Stimulated activated memory B cell treated with anti-CD40 and anti-IgM and Interleukin-4, amounts not matched to agents 10 μg/mL and 1 μg/mL and 100 μg/mL, for 72 hours (primary cell): ENCODE measurements around the gene GLO1.

Experiments used
- ATAC-seq: fragments of 150-1000 bp; cut with Tn5 transposase; 2 replicates; pipeline ENCODE4 v1.10.0; 2021
- H3K27ac Mint-ChIP-seq: one replicate; pipeline ENCODE4 v1.8.0; 2022; ENCODE audit warnings: mild to moderate bottlenecking, mixed read lengths
- H3K27me3 Mint-ChIP-seq: one replicate; pipeline ENCODE4 v1.8.0; 2022; ENCODE audit warnings: mixed read lengths
- H3K36me3 Mint-ChIP-seq: one replicate; pipeline ENCODE4 v1.8.0; 2022; ENCODE audit warnings: mixed read lengths
- H3K4me1 Mint-ChIP-seq: one replicate; pipeline ENCODE4 v1.8.0; 2022; ENCODE audit warnings: mixed read lengths
- H3K4me3 Mint-ChIP-seq: one replicate; pipeline ENCODE4 v1.8.0; 2022; ENCODE audit warnings: mild to moderate bottlenecking, moderate library complexity, mixed read lengths
- H3K9me3 Mint-ChIP-seq: one replicate; pipeline ENCODE4 v1.8.0; 2022; ENCODE audit warnings: mixed read lengths

Gene GLO1

DNA sequence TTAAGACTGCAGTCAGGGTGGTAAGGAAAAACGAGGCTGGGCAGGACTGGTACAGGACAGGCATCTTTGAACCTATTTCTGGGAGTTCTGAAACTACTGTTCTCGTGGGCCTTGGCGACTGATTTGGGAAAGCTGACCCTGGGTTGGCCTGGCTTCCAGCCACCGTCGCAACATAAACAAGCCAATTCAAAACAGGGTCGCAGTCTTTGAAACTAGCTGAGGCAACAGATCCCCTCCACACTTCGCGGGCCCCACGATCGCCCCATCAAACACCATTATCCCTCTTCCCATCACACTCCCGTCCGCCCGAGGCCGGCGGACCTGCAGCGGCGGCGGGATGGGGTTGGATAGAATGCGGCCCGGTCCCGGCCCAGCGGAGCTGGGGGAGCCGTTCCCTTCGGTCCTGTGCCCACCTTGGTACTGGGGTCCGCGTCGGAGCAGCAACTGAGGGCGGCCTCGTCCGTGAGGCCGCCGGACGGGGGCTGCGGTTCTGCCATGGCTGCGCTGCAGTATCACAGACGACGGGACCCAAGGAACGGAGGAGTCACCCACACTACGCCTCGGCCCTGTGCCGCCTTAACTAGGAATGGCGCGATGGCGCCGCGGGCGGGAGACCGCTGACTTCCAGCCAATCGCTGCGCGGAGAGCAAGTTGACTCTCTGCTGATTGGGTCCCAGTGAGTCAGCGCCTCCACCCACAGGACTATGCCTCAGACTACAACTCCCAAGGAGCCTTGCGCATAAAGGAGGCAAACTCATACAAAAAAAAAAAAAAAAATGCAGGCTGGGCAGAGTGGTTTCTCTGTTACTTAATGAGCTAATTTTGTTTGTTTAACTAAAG is at the start of gene GLO1:
GLO1 (minus strand) TSS at position 588 of the 840 bp plus-strand sequence; CDS start at position 497, 91 bp downstream.
- H3K9me3 Mint-ChIP-seq: peaks cover 7% of the 10 kb centered on the region
- peak within 1 kb of the TSS; percentile 96 for H3K27ac Mint-ChIP-seq
- H3K36me3 Mint-ChIP-seq: peaks cover 32% of the 10 kb centered on the region
- peaks cover 12% of the 10 kb centered on the region for H3K27me3 Mint-ChIP-seq
- ATAC-seq: peak; percentile 100
- H3K4me3 Mint-ChIP-seq: peak within 1 kb of the TSS; percentile 93
- H3K4me1 Mint-ChIP-seq: peaks cover 29% of the 10 kb centered on the region

- no peaks in the 10 kb centered on the region for H3K4me1 Mint-ChIP-seq
- ATAC-seq: no peak
- no peaks in the 10 kb centered on the region for H3K9me3 Mint-ChIP-seq
- no peak overlapping the region for H3K4me3 Mint-ChIP-seq
- no peaks in the 10 kb centered on the region for H3K27me3 Mint-ChIP-seq
- H3K36me3 Mint-ChIP-seq: no peaks in the 10 kb centered on the region
- no peak overlapping the region for H3K27ac Mint-ChIP-seq
These were observed 48.1 kb upstream of the GLO1 start for GRCh38 chr6:38750968-38751615.

GRCh38 chr6:38749473-38749872 is 46.5 kb upstream of the GLO1 start:
- ATAC-seq: no peak
- Mint-ChIP-seq H3K9me3 (no peaks in the 10 kb centered on the region), H3K36me3 (no peaks in the 10 kb centered on the region), H3K4me3 (no peak overlapping the region), H3K4me1 (no peaks in the 10 kb centered on the region), H3K27me3 (peaks cover 14% of the 10 kb centered on the region), H3K27ac (no peak overlapping the region)

DNA sequence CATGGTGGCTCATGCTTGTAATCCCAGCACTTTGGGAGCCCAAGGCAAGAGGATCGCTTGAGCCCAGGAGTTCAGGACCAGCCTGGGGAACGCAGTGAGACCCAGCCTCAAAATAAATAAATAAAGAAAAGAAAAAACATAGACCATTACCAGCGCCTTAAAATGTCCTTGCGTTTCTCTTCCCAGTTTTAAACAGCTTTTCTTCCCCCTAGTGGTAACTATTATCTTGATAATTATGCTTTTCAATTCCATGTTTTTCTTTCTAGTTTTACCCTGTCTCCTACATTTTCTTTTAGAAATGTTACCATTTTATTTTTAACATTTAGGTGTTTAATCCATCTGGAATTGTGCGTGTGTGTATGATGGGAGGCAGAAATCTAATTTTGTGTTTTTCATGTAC is 36.6 kb upstream of the GLO1 start:
- Mint-ChIP-seq H3K4me1 (no peaks in the 10 kb centered on the region), H3K36me3 (peaks cover 6% of the 10 kb centered on the region), H3K9me3 (peaks cover 6% of the 10 kb centered on the region), H3K27ac (no peak overlapping the region), H3K27me3 (peaks cover 15% of the 10 kb centered on the region), H3K4me3 (no peak overlapping the region)
- no peak for ATAC-seq

- no peak for ATAC-seq
- Mint-ChIP-seq H3K9me3 (peaks cover 6% of the 10 kb centered on the region), H3K27me3 (peaks cover 15% of the 10 kb centered on the region), H3K4me1 (no peaks in the 10 kb centered on the region), H3K4me3 (no peak overlapping the region), H3K36me3 (peaks cover 6% of the 10 kb centered on the region), H3K27ac (no peak overlapping the region)
These were observed 35.3 kb upstream of the GLO1 start for GRCh38 chr6:38738261-38738660.

GRCh38 chr6:38736951-38737350 is 34.0 kb upstream of the GLO1 start:
- Mint-ChIP-seq H3K4me3 (no peak overlapping the region), H3K27ac (no peak overlapping the region), H3K4me1 (no peaks in the 10 kb centered on the region), H3K27me3 (peaks cover 28% of the 10 kb centered on the region), H3K9me3 (peaks cover 6% of the 10 kb centered on the region), H3K36me3 (peaks cover 6% of the 10 kb centered on the region)
- ATAC-seq: no peak

GRCh38 chr6:38730140-38730862 is 27.4 kb upstream of the GLO1 start:
- ATAC-seq: no peak
- H3K27me3 Mint-ChIP-seq: peaks cover 22% of the 10 kb centered on the region
- H3K4me1 Mint-ChIP-seq: no peaks in the 10 kb centered on the region
- peaks cover 2% of the 10 kb centered on the region for H3K9me3 Mint-ChIP-seq
- H3K4me3 Mint-ChIP-seq: no peak overlapping the region
- H3K36me3 Mint-ChIP-seq: peaks cover 1% of the 10 kb centered on the region
- H3K27ac Mint-ChIP-seq: no peak overlapping the region

DNA sequence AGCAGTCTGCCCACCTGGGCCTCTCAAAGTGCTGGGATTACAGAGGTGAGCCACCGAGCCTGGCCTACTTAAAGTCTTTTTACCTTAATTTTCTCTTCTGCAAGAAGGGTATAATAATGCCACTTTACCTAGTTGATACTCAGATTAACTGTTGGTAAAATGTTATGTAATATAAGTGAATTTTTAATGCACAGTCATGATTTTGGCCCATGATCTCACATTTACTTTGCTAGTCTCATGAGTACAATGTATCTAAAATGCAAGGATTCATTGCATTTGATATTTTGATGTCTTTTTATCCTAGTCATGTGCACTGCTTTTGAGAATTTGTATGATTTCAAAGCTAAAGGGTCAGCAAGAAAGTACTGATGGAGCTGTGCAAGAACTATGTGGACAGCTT is 25.3 kb upstream of the GLO1 start:
- Mint-ChIP-seq H3K27ac (no peak overlapping the region), H3K36me3 (no peaks in the 10 kb centered on the region), H3K4me3 (no peak overlapping the region), H3K27me3 (peaks cover 13% of the 10 kb centered on the region), H3K9me3 (no peaks in the 10 kb centered on the region), H3K4me1 (no peaks in the 10 kb centered on the region)
- no peak for ATAC-seq

DNA sequence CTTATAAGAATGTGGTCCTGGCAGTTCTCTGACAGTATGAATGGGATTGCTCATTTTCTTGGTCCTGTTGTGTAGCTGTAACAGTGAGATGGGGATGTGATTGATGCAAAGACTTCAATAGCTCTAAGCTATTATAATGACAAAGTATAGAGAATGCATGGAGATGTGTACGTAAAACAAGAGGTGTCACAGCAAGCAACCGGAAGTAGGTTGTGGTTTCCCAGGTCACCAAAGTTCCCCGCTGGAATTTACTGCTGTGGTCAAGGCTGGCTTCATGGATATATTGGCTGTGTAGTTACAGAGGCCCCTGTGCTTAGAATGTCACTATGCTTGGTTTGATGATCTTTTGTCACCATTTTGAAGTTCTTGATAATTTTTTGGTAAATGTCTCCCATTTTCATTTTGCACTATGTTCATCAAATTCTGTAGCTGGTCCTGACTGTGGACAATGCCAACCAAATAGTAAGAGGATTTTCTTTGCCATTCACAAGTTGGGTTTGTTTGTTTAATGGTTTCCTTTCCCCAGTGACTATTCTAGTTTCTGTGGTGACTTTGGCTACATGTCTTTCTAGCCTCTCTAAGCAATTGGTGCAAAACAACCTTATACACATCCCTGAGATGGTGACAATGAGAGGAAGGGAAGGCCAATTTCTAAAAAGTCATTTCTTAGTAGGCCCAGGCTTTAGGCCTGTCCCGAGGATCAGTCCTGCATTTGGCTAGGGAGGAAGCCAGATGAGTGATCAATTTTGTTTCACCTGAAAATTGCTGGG is 22.7 kb upstream of the GLO1 start:
- H3K27ac Mint-ChIP-seq: no peak overlapping the region
- ATAC-seq: no peak
- peaks cover 11% of the 10 kb centered on the region for H3K27me3 Mint-ChIP-seq

GRCh38 chr6:38724343-38724742 is 21.4 kb upstream of the GLO1 start:
- no peak for ATAC-seq
- Mint-ChIP-seq H3K4me1 (no peaks in the 10 kb centered on the region), H3K4me3 (no peak overlapping the region), H3K27me3 (peaks cover 20% of the 10 kb centered on the region), H3K36me3 (peaks cover 8% of the 10 kb centered on the region), H3K27ac (no peak overlapping the region), H3K9me3 (peaks cover 8% of the 10 kb centered on the region)

More for the DNA sequence above, 22.7 kb upstream of the GLO1 start:
- H3K36me3 Mint-ChIP-seq: peaks cover 5% of the 10 kb centered on the region
- H3K4me1 Mint-ChIP-seq: no peaks in the 10 kb centered on the region
- H3K4me3 Mint-ChIP-seq: no peak overlapping the region
- peaks cover 6% of the 10 kb centered on the region for H3K9me3 Mint-ChIP-seq

DNA sequence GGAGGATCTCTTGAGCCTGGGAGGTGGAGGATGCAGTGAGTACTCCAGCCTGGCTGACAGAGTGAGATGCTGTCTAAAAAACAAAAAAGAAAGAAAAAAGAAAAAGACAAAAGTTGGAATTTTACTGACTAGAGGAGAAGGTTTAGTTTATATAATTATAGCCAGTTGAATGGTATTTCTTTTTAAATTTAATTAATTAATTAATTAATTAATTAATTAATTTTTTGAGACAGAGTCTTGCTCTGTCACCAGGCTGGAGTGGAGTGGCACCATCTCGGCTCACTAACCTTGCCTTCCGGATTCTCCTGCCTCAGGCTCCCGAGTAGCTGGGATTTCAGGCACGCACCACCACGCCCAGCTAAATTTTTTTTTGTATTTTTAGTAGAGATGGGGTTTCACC is 20.8 kb upstream of the GLO1 start:
- no peak overlapping the region for H3K27ac Mint-ChIP-seq
- peaks cover 8% of the 10 kb centered on the region for H3K36me3 Mint-ChIP-seq
- no peaks in the 10 kb centered on the region for H3K4me1 Mint-ChIP-seq
- H3K4me3 Mint-ChIP-seq: no peak overlapping the region
- H3K9me3 Mint-ChIP-seq: peaks cover 8% of the 10 kb centered on the region
- H3K27me3 Mint-ChIP-seq: peaks cover 25% of the 10 kb centered on the region
- no peak for ATAC-seq

GRCh38 chr6:38722727-38723334 is 19.9 kb upstream of the GLO1 start:
- Mint-ChIP-seq H3K4me1 (no peaks in the 10 kb centered on the region), H3K4me3 (no peak overlapping the region), H3K27me3 (peaks cover 26% of the 10 kb centered on the region), H3K27ac (no peak overlapping the region), H3K36me3 (peaks cover 8% of the 10 kb centered on the region), H3K9me3 (peaks cover 8% of the 10 kb centered on the region)
- ATAC-seq: no peak

DNA sequence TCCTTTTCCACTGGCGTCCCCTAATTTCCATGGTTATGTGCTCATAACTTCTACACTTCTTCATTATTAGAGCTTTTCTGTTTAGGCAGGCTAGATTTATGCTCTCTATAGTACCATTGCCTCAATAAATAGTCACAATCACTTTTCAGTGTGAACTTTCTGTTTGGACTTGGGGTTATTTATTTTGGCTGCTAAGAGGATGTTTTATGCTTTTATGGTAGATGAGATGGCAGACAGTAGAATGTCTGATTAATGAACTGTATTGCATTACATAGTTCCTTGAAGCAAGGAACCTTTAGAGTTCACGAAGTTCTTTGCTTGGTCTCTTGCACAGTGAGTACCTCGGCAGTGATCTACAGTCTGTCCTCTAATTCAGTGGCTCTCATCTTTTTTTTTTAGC is 19.1 kb upstream of the GLO1 start:
- ATAC-seq: no peak
- Mint-ChIP-seq H3K9me3 (peaks cover 8% of the 10 kb centered on the region), H3K4me3 (no peak overlapping the region), H3K36me3 (peaks cover 8% of the 10 kb centered on the region), H3K27me3 (peaks cover 27% of the 10 kb centered on the region), H3K27ac (no peak overlapping the region), H3K4me1 (no peaks in the 10 kb centered on the region)

DNA sequence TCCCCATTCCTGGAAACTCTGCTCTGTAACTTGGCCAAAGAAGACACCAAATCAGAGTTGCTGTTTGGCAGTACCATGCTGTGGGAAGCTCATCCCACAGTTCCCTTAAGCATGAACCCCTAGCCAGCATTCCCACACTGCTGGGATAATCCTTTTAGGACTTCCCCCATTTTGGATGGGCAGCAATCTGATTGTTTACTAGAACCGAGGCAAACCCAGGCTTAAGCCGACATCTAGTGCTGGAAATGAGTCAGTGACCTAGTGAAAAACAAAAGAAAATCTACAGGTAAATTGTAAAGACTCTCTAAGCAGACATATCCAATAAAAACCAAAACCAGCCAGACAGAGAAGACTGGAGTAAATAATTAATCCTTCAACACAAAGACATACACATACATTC is 17.4 kb upstream of the GLO1 start:
- Mint-ChIP-seq H3K4me1 (no peaks in the 10 kb centered on the region), H3K36me3 (peaks cover 8% of the 10 kb centered on the region), H3K27ac (no peak overlapping the region), H3K4me3 (no peak overlapping the region), H3K9me3 (peaks cover 8% of the 10 kb centered on the region), H3K27me3 (peaks cover 40% of the 10 kb centered on the region)
- ATAC-seq: no peak
